Spleen (tissue), 7 donors: Measurements from ENCODE around the gene CYP26C1.

Experiments
- CTCF ChIP-seq, 11 experiments: fragments of 200-600 bp in 7 of 11; fragments of 450-650 bp in 4 of 11; sonication (generic) in 4 of 11; IDR thresholded peaks in 8 of 11; conservative IDR thresholded peaks in 3 of 11; 1 replicate in 7 of 11; 2 replicates in 4 of 11; pipeline versions ENCODE4 v1.4.0 to v1.8.0; 2016 to 2021; ENCODE audit warnings: antibody characterized with exemption in 11 of 11, inconsistent platforms in 4 of 11, mild to moderate bottlenecking in 1 of 11
- POLR2A ChIP-seq, 3 donors: fragments of 450-650 bp; IDR thresholded peaks; one replicate each; pipeline ENCODE4 v1.5.1; 2017; ENCODE audit warnings: antibody characterized with exemption in 3 of 3, mild to moderate bottlenecking in 1 of 3
- donor health status: DM: no; HTN: no; CAD: no; lungs with moderate emphysema.
- donor health status: DM: no; HTN: no; CAD: no.
- donor health status: DM: no; HTN: no; CAD: no.

GRCh38 chr10:93039110-93039509 is 21.5 kb upstream of the CYP26C1 start:
- TF ChIP-seq POLR2A (IDR thresholded peaks at IDR 0.05), result no peak
- TF ChIP-seq CTCF (IDR thresholded peaks at IDR 0.05 in 8 of 11, conservative IDR thresholded peaks at IDR 0.05 in 3 of 11), result no peak
